SK-N-MC (cell line): ENCODE measurements around the gene SLC38A10.

Experiments
- EZH2 ChIP-seq: fragments of 200-600 bp; sonication (generic); IDR thresholded peaks from one replicate; pipeline ENCODE4 v1.6.1; 2017; ENCODE audit warnings: antibody characterized with exemption
- POLR2AphosphoS5 ChIP-seq: IDR thresholded peaks from 2 replicates; pipeline ENCODE4 v1.6.1; 2012; ENCODE audit warnings: mild to moderate bottlenecking, low read depth, low read length, borderline replicate concordance

DNA sequence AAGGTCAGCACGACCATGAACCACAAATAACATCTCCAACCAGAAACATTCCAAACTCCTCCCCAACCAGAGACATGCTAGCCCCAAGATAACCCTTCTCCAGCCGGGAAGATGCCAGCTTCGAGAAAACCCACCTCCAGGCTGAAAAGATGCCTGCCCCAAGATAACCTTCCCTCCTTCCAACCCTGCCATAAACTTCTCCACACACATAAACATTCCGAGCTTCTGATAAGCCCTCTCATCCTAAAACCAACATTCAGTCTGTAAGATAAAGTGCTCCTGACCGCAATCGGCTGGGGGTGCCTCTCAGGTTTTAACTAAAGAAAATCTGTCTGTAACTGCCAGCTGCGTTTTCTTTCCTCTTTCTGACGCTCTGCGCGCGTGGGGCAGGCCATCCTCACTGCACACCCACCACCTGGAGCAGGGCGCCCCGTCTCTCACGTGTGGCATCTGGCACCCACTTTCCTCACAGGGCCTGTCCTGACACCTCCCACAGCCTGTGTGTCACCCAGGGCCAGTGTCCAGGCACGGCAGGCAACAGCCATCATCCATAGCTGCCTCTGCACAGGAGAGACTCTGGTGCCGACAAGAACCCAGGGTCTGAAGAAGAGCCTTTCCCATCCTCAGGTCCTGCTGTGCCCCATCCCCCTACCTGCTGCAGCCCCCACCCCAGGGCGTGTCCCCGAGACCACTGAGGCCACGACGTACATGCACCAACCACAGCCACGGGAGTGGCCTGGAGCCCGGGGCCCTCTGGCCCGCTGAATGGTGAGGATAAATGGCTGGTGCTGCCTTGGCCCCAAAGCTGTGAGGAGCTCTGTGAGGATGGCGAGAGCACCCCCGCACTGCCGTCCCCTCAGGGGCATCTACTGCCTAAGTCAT lies 59.9 kb downstream of the SLC38A10 start:
- no peak for TF ChIP-seq EZH2
- TF ChIP-seq POLR2AphosphoS5, result no peak
